ENCODE measurements around the gene SERGEF. TPM values are rescaled to one million over a fixed set of nuclear protein-coding genes. Genes with fewer than 3 reads are reported as not detected.
A peak's percentile ranks its signal among the peaks of the same experiment; 100 is the strongest.

SERGEF gene
- total RNA-seq, 1 experiment from 2014 or later = 27.5 TPM

DNA sequence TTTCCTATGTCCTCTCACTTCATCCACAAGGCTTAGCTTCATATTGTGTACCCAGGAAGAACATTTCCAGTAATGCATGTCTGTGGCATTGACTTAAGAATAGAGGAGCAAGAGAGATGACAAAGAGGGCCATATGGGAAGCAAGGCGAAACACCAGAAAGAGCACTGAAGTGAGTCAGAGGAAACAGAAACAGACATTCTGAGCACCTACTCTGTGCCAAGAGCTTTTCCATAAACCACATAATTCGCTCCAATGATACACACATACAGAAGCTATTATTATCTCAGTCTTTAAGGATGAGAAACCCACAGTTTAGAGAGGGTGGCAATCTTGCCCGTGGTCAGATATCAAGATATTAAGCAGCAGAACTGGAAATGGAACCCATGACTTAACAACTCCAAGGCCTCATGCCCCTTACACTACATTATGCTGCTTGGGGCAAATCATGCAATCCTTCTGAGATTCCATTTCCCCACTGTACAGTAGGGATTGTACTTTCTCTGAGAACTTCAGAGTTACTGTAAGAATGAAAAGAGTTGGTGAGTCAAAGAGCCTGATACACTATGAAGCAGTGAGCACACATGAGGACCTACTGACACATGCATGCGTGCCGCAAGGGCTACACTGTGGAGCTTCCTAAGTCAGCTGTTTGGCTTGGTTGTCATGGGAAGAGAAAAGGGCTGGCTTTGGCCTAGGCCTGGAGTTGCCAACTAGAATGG lies 151.7 kb downstream of the SERGEF start:
- no peak overlapping the region for H3K4me3 ChIP-seq
- no peaks in the 10 kb centered on the region for H3K9me3 ChIP-seq (replicated peaks)
- no peaks in the 10 kb centered on the region for H3K4me1 ChIP-seq
- H3K27me3 ChIP-seq = no peaks in the 10 kb centered on the region
- no peak overlapping the region for H3K27ac ChIP-seq
- no peak for DNase-seq
- no peaks in the 10 kb centered on the region for H3K36me3 ChIP-seq

DNA sequence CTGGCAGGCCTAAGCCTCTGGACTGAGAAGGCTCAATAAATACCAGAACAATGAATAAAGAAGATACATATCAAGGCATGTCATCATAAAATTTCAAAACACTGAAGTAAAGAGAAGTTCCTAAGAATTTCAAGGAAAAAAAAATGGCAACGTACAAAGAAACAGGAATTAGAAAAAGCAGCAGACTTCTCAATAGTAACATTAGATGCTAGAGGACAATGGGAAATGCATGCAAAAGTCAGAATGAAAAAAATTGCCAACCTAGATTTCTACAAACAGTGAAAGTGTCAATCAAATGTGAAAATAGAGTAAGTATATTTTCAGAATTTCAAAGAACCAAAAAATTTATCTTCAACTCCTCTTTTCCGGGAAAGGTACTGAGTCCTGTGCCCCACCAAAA lies 153.3 kb downstream of the SERGEF start:
- H3K36me3 ChIP-seq = no peaks in the 10 kb centered on the region
- H3K27me3 ChIP-seq = no peaks in the 10 kb centered on the region
- no peaks in the 10 kb centered on the region for H3K9me3 ChIP-seq (replicated peaks)
- no peak for DNase-seq
- H3K4me3 ChIP-seq = no peak overlapping the region
- H3K27ac ChIP-seq = no peak overlapping the region
- H3K4me1 ChIP-seq = no peaks in the 10 kb centered on the region

DNA sequence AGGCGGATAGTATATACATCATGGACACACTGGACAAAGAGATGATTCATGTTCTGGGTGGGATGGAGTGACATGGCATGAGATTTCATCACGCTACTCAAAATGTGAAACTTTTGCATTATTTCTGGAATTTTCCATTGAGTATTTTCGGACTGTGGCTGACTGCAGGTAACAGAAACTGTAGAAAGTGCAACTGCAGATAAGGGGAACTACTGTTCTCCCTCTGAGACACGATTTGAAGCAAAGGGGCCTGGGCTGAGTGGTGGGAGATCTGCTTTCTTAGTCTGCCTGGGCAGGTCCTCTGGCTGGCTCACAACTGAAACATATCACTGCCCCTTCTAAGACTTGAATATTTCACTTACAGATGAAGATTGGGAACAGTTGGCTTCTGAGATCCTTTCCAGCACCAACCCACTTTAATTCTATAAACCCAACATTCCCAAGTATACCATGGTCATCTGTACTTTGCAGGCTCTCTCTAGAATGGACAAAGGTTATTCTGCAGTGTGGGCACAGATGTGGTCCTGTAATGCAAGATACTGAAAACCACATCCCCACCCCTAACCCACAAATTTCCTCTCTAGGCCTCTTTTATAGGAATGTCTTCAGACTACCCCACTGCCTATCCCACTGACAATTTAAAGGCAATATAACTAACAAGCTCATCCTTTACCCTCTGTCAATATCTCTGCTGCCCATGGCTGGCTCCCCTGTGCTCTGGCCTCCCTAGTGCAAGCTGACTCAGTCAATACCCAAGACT lies 157.1 kb downstream of the SERGEF start:
- DNase-seq = peak in 1 of 2 experiments; percentile 35

DNA sequence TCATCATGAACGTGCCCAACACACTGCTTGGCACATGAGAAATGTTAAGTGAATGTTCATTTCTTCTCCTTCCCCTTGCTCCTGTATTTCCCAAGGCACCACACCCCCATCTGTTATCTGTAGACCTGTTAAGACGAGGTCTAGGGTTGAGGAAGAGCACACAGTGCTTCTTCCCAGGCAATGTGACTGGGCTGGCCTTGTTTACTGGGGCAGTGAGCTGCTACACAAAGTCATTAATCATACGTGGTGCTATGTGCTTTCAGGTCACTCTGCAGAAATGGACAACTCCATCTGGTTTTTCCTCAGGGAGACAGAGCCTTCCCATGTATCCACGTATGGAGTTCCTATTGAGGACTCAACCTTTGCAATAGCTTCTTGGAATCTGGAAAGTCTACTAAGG lies 159.6 kb downstream of the SERGEF start:
- Histone ChIP-seq H3K27me3 (no peaks in the 10 kb centered on the region), H3K4me1 (no peaks in the 10 kb centered on the region), H3K27ac (no peak overlapping the region), H3K9me3 (replicated peaks) (no peaks in the 10 kb centered on the region), H3K36me3 (no peaks in the 10 kb centered on the region), H3K4me3 (no peak overlapping the region)
- DNase-seq = no peak

More for the DNA sequence above, 157.1 kb downstream of the SERGEF start:
- Histone ChIP-seq H3K4me1 (no peaks in the 10 kb centered on the region), H3K27me3 (no peaks in the 10 kb centered on the region), H3K9me3 (replicated peaks) (no peaks in the 10 kb centered on the region), H3K4me3 (no peak overlapping the region), H3K36me3 (no peaks in the 10 kb centered on the region), H3K27ac (no peak overlapping the region)

DNA sequence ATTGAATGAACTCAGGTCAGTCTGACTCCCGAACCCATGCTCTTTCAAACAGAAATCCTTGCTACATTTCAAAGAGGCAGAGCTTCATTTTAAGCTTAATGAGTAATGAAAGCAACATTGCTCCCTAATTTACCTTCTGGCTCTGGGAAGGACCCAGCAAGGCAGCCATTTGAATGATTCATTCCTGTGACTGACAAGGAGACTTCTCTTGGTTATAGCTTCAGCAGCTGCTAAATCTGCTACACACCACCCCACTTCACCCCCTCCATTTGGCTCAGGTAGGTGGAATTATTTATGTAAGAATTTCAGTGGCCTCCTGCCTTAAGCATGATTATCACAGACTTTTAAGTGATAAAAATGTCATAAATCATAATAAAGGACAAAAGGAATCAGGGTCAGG lies 160.6 kb downstream of the SERGEF start:
- no peaks in the 10 kb centered on the region for H3K9me3 ChIP-seq (replicated peaks)
- H3K4me3 ChIP-seq = no peak overlapping the region
- H3K27me3 ChIP-seq = no peaks in the 10 kb centered on the region
- H3K4me1 ChIP-seq = no peaks in the 10 kb centered on the region
- DNase-seq = no peak
- H3K27ac ChIP-seq = no peak overlapping the region
- no peaks in the 10 kb centered on the region for H3K36me3 ChIP-seq

DNA sequence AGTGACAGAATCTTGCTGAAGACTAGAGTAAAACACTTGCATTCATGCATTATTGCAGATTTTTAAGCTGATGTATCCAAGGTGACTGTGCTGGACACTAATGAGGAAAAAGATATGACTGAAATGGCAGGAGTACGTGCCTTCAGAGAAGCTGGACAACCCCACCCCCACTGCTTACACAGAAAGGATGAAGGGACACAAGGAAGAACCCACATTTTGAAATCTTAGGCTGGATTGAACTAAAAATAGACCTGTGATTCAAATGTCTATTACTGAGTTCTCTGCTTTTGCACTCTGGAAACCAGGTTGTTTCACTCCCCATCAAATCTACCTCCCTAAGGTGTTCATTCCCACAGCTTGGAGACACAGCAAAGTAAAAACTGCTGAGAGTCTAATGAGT lies 161.2 kb downstream of the SERGEF start:
- Histone ChIP-seq H3K4me1 (no peaks in the 10 kb centered on the region), H3K27ac (no peak overlapping the region), H3K27me3 (no peaks in the 10 kb centered on the region), H3K9me3 (replicated peaks) (no peaks in the 10 kb centered on the region), H3K4me3 (no peak overlapping the region), H3K36me3 (no peaks in the 10 kb centered on the region)
- DNase-seq = no peak

DNA sequence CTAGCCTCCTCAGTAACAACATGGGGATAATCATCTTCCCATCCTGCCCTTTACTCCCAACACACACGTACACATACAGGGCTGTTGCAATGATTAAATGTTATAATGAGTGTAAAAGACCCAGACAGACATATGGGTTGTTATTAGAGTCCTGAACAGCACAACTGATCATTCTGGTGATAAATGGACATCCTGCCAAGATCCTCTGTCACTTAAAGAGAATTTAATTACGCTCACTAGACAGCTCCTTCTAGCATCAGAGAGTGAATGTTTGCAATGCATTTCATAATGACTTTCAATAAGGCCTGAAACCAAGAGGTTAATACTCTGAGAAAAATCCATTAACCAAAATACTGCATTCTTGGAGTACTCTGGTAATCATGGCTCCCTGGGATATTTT lies 162.5 kb downstream of the SERGEF start:
- DNase-seq = no peak
- Histone ChIP-seq H3K4me3 (no peak overlapping the region), H3K27me3 (no peaks in the 10 kb centered on the region), H3K27ac (no peak overlapping the region), H3K36me3 (no peaks in the 10 kb centered on the region), H3K4me1 (no peaks in the 10 kb centered on the region), H3K9me3 (replicated peaks) (no peaks in the 10 kb centered on the region)

DNA sequence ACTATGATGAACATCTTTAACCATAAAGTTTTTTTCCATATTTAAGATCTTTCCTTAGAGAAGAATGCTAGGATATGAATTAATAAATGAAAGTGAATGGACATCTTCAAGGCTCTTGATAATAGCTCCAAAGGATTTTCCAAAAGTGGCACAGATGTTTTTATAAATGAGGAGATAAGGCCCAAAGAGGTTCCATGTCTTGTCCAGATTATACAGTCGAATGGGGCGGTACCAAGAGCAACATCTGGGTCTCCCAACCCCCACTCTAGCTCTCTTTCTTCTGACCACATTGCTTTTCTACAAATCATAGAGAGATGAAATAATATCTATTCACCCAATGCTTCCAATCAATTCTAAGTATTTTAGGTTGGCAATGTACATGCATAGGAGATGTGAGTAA lies 164.1 kb downstream of the SERGEF start:
- Histone ChIP-seq H3K9me3 (replicated peaks) (no peaks in the 10 kb centered on the region), H3K27ac (no peak overlapping the region), H3K4me1 (no peaks in the 10 kb centered on the region), H3K4me3 (no peak overlapping the region), H3K36me3 (no peaks in the 10 kb centered on the region), H3K27me3 (no peaks in the 10 kb centered on the region)
- DNase-seq = no peak

DNA sequence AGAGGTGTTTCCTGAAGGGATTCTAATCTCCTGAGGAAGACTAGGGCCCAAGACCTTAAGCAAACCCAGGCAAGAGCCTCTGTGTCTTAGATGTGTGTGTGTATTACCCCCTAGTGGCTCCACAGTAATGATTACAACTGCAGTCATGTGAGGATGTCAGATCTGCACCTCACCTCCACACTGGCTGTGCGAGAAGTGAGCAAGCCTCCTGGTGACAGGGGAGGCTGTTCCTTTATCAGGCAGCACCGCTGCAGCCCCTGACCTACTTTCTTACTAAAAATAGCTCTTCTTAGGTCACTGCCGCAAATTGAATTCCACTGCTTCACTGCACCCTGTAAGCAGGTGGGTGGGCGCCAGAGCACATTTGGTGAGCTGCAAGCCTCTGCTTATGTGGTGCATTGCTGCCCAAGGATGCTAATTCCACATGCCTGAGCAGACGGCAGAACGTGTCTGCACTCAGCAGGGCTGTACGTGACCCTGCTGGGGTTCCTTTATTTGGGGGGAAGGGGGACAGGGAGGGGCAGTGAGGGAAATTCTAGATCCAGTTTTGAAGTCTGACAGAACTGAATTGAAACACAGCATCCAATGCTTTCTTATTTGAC lies 165.9 kb downstream of the SERGEF start:
- peak; percentile 8 to 34 for DNase-seq
- no peak overlapping the region for H3K4me3 ChIP-seq
- H3K36me3 ChIP-seq = no peaks in the 10 kb centered on the region

DNA sequence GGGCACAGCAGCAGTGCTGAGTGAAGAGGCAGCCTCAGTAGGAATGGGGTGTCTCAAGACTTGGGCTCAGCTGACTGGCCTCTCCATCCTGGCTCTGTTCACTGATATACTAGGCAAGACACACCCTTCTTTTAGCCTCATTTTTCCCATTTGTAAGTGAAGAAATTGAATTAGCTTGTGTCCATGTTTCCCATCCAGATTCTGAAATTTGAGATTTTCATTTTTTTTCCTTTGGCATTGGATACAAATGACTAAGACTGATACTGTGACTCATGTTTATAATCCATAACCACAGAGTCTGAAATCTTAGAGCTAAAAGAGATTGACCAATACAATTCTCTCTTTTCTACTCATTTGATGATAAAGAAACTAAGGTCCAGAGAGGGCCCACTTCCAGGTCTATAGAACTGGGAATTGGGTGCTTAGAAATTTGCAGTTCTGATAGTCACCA lies 167.4 kb downstream of the SERGEF start:
- H3K36me3 ChIP-seq = no peaks in the 10 kb centered on the region
- no peaks in the 10 kb centered on the region for H3K27me3 ChIP-seq
- H3K4me1 ChIP-seq = no peaks in the 10 kb centered on the region
- no peak overlapping the region for H3K27ac ChIP-seq
- H3K9me3 ChIP-seq (replicated peaks) = no peaks in the 10 kb centered on the region
- no peak overlapping the region for H3K4me3 ChIP-seq
- DNase-seq = no peak

More for the DNA sequence above, 165.9 kb downstream of the SERGEF start:
- H3K4me1 ChIP-seq = no peaks in the 10 kb centered on the region
- no peaks in the 10 kb centered on the region for H3K9me3 ChIP-seq (replicated peaks)
- no peak overlapping the region for H3K27ac ChIP-seq
- no peaks in the 10 kb centered on the region for H3K27me3 ChIP-seq

DNA sequence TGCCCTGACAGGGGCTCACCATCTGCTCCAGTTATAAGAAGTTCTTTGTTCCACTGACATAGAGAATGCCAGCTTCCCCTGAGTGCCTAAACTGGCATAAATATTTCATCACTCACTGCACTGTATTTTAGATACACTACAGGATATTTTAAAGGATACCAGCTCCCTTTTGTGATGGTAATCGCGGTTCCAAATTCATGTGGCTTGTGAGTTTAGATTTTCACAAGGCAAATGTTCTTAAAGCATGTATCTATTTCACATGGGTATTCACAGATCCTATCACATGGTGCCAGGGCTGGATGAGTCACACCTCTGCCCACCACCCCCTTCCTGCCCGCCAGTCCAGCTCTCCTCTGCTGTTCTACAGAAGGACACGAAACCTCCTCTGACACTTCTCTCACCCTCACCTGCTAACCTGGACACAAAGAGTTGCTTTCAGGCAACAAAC lies 172.7 kb downstream of the SERGEF start:
- H3K4me3 ChIP-seq = no peak overlapping the region
- H3K9me3 ChIP-seq (replicated peaks) = no peaks in the 10 kb centered on the region
- H3K27ac ChIP-seq = no peak overlapping the region
- no peaks in the 10 kb centered on the region for H3K4me1 ChIP-seq
- H3K36me3 ChIP-seq = no peaks in the 10 kb centered on the region
- H3K27me3 ChIP-seq = no peaks in the 10 kb centered on the region
- DNase-seq = no peak

DNA sequence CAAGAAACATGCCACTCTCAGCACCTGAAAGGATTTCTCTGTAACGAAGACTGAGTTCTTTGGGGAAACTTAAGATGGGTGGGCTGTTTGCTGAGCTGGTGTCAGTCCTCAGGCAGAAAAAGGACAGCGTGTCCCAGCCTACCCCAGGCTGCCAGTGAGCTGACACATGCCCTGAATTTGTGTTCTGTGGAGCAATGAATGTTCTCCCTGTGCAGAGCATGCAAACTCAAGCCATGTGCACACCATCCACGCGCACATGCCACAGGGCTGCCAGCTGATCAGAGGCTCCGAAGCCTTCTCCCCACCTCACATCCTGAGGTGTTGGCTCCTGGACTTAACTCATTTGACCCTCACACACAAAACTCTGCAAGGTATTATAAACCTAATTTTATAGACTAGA lies 173.4 kb downstream of the SERGEF start:
- H3K4me3 ChIP-seq = no peak overlapping the region
- DNase-seq = no peak
- no peaks in the 10 kb centered on the region for H3K4me1 ChIP-seq
- no peaks in the 10 kb centered on the region for H3K36me3 ChIP-seq
- H3K9me3 ChIP-seq (replicated peaks) = no peaks in the 10 kb centered on the region
- no peak overlapping the region for H3K27ac ChIP-seq
- H3K27me3 ChIP-seq = no peaks in the 10 kb centered on the region

DNA sequence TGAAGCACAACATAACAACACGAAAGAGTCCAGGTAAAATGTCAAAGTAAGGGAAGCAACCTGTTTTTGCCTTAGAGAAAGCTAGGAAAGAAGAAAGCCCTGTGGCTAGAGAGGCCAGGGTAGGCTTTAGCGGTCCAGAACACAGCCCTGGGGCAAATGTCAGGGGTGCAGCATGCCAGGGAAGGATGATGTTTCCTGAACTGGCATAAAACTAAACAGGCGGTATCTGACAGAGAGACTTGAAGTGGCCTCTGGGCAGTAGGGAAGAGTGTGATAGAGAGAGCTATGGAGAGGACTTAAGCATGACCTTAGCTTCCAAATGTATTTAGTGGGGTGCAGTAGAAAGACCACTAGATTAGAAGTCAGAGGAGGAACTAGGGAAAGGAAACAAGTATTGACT lies 174.7 kb downstream of the SERGEF start:
- Histone ChIP-seq H3K9me3 (replicated peaks) (no peaks in the 10 kb centered on the region), H3K36me3 (no peaks in the 10 kb centered on the region), H3K27ac (no peak overlapping the region), H3K27me3 (no peaks in the 10 kb centered on the region), H3K4me3 (no peak overlapping the region), H3K4me1 (no peaks in the 10 kb centered on the region)
- no peak for DNase-seq

DNA sequence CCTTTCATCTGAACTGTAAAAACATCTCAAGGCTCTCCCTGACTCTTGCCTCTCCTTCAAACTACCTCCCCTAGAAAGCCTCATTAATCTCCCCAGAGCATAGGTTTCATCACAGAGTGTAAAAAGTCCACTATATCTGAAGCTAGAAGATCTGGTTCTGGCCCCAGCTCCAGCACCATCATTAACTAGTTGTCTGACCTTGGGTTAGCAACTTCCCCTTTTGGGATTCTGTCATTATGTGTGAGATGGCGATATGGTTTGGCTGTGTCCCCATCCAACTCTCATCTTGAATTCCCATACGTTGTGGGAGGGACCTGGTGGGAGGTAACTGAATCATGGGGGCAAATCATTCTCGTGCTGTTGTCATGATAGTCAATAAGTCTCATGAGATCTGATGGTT lies 181.0 kb downstream of the SERGEF start:
- H3K4me1 ChIP-seq = no peaks in the 10 kb centered on the region
- DNase-seq = no peak
- H3K9me3 ChIP-seq (replicated peaks) = no peaks in the 10 kb centered on the region
- H3K4me3 ChIP-seq = no peak overlapping the region
- no peaks in the 10 kb centered on the region for H3K27me3 ChIP-seq
- no peaks in the 10 kb centered on the region for H3K36me3 ChIP-seq
- H3K27ac ChIP-seq = no peak overlapping the region

DNA sequence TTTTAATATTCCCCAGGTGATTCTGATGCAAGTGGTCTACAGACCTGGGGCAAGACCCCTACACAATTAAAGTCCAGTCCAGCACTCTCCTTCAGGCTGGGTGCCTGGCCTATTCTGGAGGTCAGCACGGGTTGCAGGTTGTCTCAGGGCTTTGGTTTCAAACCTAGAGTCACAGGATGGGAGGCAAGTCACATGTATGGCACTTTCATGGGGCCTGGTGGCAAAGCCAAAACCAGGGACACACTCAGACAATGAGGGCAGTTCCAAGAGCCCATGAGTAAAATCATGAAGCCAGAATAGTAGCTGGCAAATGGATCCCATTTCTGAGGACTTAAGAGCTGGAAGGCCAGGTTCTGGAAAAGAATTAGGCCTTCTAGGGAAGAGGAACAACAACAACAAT lies 181.6 kb downstream of the SERGEF start:
- Histone ChIP-seq H3K4me3 (no peak overlapping the region), H3K9me3 (replicated peaks) (no peaks in the 10 kb centered on the region), H3K27ac (no peak overlapping the region), H3K4me1 (no peaks in the 10 kb centered on the region), H3K36me3 (no peaks in the 10 kb centered on the region), H3K27me3 (no peaks in the 10 kb centered on the region)
- no peak for DNase-seq

Measured in SJCRH30 (cell line).